ENCODE measurements around the gene GRAP2. TPM values are rescaled to one million over a fixed set of nuclear protein-coding genes. Genes with fewer than 3 reads are reported as not detected.
"Not testable (repeated sequence)": the region's sequence is repeated elsewhere in the genome, so short reads cannot be mapped to it uniquely, and the experiment has no call there.

GRAP2 gene
- total RNA-seq, 1 experiment from 2014 or later, result not detected

DNA sequence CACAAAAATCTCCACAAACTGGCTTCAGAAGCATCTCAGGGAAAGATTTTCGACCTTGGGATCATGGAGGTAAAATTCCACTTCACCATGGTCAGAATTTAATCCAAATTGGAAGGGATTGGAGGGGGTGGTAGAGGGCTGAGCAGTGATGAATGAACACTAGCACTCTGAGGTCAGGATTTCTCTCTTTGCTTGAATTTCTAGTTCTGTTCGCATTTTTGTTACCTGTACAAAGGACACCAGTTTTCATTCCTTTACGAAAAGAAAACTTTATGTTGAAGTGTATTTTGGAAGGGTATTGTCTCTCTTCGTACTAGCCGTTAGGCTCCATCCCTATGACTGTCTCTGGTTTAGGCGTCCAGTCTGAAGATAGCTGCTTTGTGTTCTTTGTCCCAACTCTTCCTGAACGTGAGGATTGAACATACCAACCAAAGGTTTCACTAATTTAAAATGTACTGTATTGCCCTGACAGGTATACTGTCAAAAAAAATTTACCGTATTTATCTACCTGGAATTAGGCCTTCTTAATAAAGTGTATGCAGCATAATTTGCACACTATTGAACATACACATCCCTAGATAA lies 772 bp downstream of the GRAP2 start:
- H3K4me1 Mint-ChIP-seq (ENCODE audit: low read depth, unreplicated experiment), result no peaks in the 10 kb centered on the region
- POLR2A ChIA-PET, result no interaction called here
- TF ChIP-seq, protein P1, sequence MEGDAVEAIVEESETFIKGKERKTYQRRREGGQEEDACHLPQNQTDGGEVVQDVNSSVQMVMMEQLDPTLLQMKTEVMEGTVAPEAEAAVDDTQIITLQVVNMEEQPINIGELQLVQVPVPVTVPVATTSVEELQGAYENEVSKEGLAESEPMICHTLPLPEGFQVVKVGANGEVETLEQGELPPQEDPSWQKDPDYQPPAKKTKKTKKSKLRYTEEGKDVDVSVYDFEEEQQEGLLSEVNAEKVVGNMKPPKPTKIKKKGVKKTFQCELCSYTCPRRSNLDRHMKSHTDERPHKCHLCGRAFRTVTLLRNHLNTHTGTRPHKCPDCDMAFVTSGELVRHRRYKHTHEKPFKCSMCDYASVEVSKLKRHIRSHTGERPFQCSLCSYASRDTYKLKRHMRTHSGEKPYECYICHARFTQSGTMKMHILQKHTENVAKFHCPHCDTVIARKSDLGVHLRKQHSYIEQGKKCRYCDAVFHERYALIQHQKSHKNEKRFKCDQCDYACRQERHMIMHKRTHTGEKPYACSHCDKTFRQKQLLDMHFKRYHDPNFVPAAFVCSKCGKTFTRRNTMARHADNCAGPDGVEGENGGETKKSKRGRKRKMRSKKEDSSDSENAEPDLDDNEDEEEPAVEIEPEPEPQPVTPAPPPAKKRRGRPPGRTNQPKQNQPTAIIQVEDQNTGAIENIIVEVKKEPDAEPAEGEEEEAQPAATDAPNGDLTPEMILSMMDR (IDR thresholded peaks at IDR 0.05; ENCODE audit: insufficient read depth in 1 of 2, low read depth in 1 of 2, low read length in 1 of 2, severe bottlenecking in 1 of 2, unreplicated experiment in 1 of 2), result no peak
- Histone ChIP-seq H3K4me3 (ENCODE audit: low read depth, low read length) (no peak overlapping the region), H3K9me3 (no peaks in the 10 kb centered on the region), H3K4me1 (no peaks in the 10 kb centered on the region), H3K36me3 (ENCODE audit: control insufficient read depth, insufficient read depth, low read length) (no peaks in the 10 kb centered on the region), H3K27me3 (replicated peaks; ENCODE audit: control insufficient read depth, insufficient read depth, low read length) (no peaks in the 10 kb centered on the region; the same call in 1 of the 2 replicates)
- CTCF ChIA-PET, result no interaction called here
- no peaks in the 10 kb centered on the region for H3K36me3 Mint-ChIP-seq (ENCODE audit: insufficient read depth, unreplicated experiment)
- BruUV-seq (replicated peaks), result no TSS peak
- no peak overlapping the region for H3K27ac Mint-ChIP-seq (ENCODE audit: unreplicated experiment)
- H3K4me3 Mint-ChIP-seq (ENCODE audit: unreplicated experiment), result no peak overlapping the region
- intact Hi-C loops (cut with micrococcal nuclease; ENCODE audit: unreplicated experiment), result no loop called here
- no peaks in the 10 kb centered on the region for H3K9me3 Mint-ChIP-seq (ENCODE audit: unreplicated experiment)
- H3K27me3 Mint-ChIP-seq (ENCODE audit: insufficient read depth, unreplicated experiment), result peaks cover 19% of the 10 kb centered on the region
- DNase-seq, result no peak

DNA sequence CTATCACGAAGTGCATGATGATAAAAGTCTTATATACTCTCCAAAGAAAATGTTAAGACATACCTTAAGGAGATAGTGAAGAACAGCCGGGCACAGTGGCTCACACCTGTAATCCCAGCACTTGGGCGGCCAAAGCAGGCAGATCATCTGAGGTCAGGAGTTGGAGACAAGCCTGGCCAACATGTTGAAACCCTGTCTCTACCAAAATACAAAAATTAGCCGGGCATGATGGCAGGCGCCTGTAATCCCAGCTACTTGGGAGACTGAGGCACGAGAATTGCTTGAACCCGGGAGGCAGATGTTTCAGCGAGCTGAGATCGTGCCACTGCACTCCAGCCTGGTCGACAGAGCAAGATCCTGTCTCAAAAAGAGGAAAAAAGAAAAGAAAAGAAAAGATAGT lies 3.1 kb downstream of the GRAP2 start:
- H3K27ac Mint-ChIP-seq (ENCODE audit: unreplicated experiment); H3K27me3 ChIP-seq (replicated peaks; ENCODE audit: control insufficient read depth, insufficient read depth, low read length): not testable (repeated sequence)

DNA sequence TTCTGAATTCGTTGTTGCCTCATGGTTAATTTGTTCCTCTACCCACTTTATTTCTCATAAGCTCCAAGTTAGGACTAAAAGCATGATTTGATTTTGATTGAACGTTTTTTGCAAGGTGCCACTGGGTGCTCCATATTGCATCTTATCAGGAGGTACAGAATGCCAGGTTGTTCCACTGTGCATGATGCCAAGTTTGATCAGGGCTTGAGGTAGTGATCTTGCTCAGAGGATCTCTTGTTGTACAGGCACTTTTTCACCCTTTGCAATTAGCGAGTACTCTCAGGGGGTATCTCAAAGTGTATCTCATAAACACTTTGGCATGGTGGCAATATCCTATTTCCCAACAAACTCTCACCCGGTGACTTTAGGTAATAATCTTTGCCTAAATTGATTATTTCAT lies 4.0 kb downstream of the GRAP2 start:
- CTCF ChIA-PET, result no interaction called here
- no peak overlapping the region for H3K4me3 ChIP-seq (ENCODE audit: low read depth, low read length)
- intact Hi-C loops (cut with micrococcal nuclease; ENCODE audit: unreplicated experiment), result no loop called here
- no peaks in the 10 kb centered on the region for H3K9me3 ChIP-seq
- no peaks in the 10 kb centered on the region for H3K36me3 Mint-ChIP-seq (ENCODE audit: insufficient read depth, unreplicated experiment)
- no peaks in the 10 kb centered on the region; the same call in 1 of the 2 replicates for H3K27me3 ChIP-seq (replicated peaks; ENCODE audit: control insufficient read depth, insufficient read depth, low read length)
- BruUV-seq (replicated peaks), result no TSS peak
- TF ChIP-seq, protein P1 (IDR thresholded peaks at IDR 0.05; ENCODE audit: insufficient read depth in 1 of 2, low read depth in 1 of 2, low read length in 1 of 2, severe bottlenecking in 1 of 2, unreplicated experiment in 1 of 2), result no peak
- H3K4me3 Mint-ChIP-seq (ENCODE audit: unreplicated experiment), result no peak overlapping the region
- H3K27ac Mint-ChIP-seq (ENCODE audit: unreplicated experiment), result no peak overlapping the region
- peaks cover 18% of the 10 kb centered on the region for H3K27me3 Mint-ChIP-seq (ENCODE audit: insufficient read depth, unreplicated experiment)
- H3K36me3 ChIP-seq (ENCODE audit: control insufficient read depth, insufficient read depth, low read length), result no peaks in the 10 kb centered on the region
- no peaks in the 10 kb centered on the region for H3K4me1 ChIP-seq
- H3K4me1 Mint-ChIP-seq (ENCODE audit: low read depth, unreplicated experiment), result no peaks in the 10 kb centered on the region
- POLR2A ChIA-PET, result no interaction called here
- no peak for DNase-seq
- no peaks in the 10 kb centered on the region for H3K9me3 Mint-ChIP-seq (ENCODE audit: unreplicated experiment)

More for the DNA sequence above, 3.1 kb downstream of the GRAP2 start:
- H3K4me1 Mint-ChIP-seq (ENCODE audit: low read depth, unreplicated experiment); H3K4me3 ChIP-seq (ENCODE audit: low read depth, low read length); H3K9me3 Mint-ChIP-seq (ENCODE audit: unreplicated experiment); H3K36me3 ChIP-seq (ENCODE audit: control insufficient read depth, insufficient read depth, low read length); CTCF ChIA-PET; H3K36me3 Mint-ChIP-seq (ENCODE audit: insufficient read depth, unreplicated experiment); BruUV-seq (replicated peaks); POLR2A ChIA-PET; H3K4me3 Mint-ChIP-seq (ENCODE audit: unreplicated experiment); H3K9me3 ChIP-seq; intact Hi-C loops (cut with micrococcal nuclease; ENCODE audit: unreplicated experiment); H3K4me1 ChIP-seq; DNase-seq: not testable (repeated sequence)
- peaks cover 16% of the 10 kb centered on the region for H3K27me3 Mint-ChIP-seq (ENCODE audit: insufficient read depth, unreplicated experiment)
